Activated CD8-positive, alpha-beta memory T cell treated with anti-CD3 and anti-CD28 coated beads for 4 hours (primary cell): ENCODE data around the gene GDI1.
A peak's percentile ranks its signal among the peaks of the same experiment; 100 is the strongest.

ENCODE experiments used
- DNase-seq, 2 donors: peaks; one replicate each; pipeline ENCODE4 v3.0.0-alpha.2; 2020; ENCODE audit warnings: low read depth in 2 of 2

GDI1 gene

DNA sequence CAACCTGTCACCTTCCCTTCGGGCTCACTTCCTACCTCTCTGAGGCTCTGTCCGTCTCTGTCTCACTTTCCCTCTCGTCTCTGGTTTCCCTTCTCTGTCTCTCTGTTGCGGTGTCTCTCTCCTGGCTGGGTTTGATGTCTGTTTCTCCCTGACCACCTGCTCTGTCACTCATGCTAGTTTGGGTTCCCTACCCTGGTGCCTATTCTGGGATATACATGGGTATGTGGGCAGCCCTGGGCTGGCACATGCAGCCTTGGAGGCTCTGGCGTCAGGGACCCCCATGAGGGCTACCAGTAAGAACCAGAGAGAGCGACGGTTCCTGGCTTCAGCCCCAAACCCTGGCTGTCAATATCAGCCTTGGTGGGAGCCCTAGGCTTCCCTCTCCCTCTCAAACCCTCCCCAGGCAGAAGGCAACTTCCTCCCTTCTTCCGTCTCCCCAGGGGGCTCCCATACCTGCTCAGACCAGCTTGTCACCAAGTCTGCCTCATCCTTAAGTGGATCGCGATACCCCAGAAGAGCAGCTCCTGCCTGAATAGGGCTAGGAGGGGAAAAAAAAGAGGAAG, 28.2 kb upstream of the GDI1 start:
- DNase-seq = no peak

DNA sequence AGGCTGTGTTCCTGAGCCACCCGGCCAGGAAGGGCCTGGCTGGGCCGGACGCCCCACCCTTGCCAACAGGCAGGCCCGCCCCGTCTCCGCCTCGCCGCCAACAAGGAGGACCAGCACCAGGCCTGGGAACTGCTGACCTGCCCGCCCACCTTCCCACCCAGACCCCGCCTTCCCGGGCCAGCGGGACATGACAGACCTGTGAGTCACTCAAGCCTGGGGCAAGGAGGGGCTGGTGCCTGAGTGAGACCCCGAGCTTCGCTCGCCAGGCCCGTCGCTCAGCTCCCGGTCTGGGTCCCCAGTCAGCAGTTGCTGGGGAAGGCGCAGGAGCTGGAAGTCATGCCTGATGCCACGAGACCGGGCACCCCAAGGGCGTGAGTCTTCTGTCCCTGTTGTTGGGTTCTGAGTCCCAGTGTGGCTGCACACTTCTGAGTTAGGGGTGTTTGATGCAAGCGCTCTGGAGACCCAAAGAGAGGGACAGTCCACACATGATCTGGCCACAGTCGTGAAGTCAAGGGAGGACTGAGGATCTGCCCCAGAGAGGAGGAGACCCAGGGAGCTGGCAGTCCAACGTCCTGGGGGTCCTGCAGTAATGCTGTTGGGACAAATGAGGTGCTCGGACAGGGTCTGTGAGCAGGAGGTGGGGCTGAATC, 27.6 kb upstream of the GDI1 start, which contains the start of gene DNASE1L1:
DNASE1L1 (minus strand) TSS at position 33 of the 650 bp plus-strand sequence. CDS start 3,686 bp downstream, outside the sequence.
- no peak for DNase-seq

DNA sequence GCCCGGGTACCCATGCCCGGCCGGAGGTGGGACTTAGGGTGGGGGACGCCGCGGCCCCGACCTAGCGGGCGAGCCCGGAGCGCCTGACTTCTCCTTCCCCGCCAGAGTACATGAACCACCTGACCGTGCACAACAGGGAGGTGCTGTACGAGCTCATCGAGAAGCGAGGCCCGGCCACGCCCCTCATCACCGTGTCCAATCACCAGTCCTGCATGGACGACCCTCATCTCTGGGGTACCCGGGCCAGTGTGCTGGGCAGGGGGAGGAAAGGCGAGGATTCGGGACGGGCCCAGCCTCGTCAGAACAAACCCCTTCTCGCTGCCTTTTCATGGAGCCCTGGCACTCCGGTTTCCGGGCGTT, 25.0 kb upstream of the GDI1 start:
- no peak for DNase-seq

DNA sequence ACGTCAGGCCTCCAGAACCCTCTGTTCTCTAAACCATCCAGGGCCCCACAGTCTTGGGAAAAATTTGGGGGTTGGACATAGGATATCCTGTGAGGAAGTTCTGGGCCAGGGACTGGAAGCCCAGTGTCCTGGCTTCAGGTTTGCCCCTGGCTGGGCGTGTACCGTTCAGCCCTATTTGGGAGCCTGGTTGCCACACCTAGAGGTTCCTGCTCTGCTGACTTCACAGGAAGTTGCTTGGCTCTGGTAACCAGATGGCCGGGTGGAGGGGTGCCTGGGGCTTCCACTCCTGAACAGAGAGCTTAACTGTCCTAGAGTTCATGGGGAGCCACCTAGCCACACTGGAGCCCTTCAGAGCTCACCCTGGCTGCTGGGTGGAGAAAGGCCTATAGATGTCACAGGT, 24.5 kb upstream of the GDI1 start:
- DNase-seq = no peak

DNA sequence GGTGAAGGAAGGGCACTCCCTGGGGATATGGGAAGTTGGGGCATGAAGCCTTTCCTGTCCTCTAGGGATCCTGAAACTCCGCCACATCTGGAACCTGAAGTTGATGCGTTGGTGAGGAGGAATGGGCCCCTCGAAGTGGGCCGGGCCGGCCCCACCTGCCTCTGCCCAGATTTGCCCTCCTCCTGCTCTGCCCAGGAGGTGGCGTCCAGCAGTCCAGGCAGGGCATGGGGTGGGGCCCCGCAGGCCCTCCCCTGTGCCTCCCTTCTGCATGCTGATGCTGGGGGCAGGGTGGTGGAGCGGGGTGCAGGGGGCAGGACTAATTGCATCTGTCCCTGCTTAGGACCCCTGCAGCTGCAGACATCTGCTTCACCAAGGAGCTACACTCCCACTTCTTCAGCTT, 23.8 kb upstream of the GDI1 start:
- DNase-seq = no peak

DNA sequence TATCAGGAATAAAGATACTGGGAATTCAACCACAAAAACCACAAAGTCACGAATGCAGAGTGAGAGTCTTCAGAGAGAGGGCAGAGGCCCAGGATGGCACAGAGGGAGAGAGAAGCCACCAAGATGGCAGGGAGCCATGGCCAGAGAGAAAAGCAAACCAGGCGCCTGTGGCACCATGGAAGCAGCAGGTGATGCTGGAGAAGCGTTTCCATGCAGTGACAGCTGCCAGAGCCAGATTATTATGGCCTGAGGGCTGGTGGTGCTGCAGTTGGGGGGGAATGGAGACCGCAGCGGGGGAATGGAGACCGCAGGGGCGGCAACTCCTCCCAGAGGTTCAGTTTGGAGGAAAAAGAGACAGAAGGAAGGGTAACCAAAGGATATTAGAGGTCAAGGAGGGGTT, 19.8 kb upstream of the GDI1 start:
- no peak for DNase-seq

DNA sequence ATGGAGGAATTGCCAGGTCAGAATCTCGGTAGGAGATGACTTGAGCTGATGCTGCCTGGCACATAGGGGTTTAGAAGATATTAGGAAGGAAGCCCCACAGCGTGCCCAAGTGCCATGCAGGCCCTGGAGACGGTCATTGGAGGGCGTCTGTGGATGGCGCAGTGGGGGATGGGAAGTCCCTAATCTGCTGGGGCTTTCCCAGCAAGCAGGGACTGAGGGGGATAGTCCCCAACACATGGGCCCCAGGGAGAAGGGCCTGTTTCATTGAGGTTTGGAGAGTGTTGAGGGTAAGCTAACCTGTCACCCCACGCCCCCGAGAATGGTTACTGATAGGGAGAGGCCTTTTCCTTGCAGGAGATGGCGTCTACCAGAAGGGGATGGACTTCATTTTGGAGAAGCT, 17.8 kb upstream of the GDI1 start:
- DNase-seq = no peak

DNA sequence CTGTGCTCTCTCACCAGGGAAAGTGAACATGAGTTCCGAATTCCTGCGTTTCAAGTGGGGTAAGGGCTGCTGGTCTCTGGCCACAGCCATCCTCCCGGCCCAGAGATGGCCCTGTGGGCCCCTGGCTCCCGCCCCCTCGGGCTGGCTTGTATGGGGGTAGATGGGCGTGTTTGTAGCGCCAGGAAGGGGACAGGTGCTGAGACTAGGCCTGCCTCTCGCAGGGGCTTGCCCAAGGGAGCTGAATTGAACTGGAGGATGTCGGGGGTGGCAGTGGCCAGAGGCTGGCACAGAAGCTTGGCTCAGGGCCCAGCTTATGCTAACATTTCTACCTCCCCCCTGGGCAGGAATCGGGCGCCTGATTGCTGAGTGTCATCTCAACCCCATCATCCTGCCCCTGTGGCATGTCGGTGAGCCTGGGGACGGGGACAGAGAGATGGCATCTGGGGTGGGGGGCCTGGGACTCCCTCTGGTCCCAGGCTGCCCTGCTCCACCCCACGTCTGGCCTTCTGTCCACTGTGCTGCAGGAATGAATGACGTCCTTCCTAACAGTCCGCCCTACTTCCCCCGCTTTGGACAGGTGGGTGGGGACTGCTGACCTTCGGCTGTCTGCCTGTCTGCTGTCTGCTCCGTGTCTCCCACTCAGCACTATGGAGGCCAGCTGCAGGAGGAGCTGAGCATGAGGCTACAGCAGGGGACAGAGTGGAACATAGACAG, 17.1 kb upstream of the GDI1 start:
- no peak for DNase-seq

DNA sequence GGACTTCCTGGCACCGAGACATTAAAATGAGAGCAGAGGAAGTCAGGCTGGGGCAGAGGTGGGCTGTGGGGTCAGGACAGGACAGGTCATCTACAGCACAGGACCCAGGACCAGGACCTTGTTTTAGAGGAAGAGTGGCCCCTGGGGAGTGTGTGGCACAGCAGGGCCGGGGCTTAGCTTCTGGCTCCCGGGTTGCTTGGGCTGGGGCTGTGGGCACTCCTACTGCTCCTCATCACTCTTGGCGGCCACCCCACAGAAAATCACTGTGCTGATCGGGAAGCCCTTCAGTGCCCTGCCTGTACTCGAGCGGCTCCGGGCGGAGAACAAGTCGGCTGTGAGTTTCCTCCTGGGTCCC, 16.6 kb upstream of the GDI1 start:
- no peak for DNase-seq

DNA sequence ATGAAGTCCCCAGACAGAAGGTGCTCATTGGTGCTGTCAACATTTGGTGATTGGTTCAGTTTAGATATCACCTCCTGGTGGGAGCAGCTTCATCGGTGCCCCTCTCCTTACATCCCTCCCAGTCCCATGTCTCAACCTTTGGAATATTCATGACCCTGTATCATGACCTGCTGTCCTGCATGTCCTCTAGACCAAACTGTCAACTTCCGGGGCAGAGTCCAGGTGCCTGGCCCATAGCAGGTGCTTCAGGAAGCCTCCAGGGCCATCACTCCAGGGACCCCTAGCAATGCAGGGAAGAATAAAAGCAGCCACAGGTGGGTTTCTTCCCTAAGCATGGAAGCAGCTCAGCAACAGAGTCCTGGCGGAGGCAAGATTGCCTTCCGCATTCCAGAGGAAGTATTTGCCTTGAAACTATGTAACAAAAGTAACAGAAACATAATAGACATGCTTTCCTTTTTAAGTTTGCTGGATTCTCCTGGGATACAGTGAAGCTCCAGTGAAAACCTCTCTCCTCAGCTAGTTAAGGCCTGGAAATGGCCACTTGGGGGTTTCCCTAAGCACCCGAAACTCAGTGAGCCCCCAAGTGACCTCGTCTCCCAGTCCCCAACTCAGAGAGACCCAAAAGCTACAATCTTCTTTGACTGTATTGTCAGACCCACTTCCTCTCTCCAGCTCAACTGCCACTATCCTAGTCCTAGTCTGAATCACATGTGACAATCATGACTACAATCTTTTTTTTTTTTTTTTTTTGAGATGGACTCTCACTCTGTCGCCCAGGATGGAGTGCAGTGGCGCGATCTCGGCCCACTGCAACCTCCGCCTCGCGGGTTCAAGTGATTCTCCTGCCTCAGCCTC, 9.8 kb upstream of the GDI1 start:
- no peak for DNase-seq

DNA sequence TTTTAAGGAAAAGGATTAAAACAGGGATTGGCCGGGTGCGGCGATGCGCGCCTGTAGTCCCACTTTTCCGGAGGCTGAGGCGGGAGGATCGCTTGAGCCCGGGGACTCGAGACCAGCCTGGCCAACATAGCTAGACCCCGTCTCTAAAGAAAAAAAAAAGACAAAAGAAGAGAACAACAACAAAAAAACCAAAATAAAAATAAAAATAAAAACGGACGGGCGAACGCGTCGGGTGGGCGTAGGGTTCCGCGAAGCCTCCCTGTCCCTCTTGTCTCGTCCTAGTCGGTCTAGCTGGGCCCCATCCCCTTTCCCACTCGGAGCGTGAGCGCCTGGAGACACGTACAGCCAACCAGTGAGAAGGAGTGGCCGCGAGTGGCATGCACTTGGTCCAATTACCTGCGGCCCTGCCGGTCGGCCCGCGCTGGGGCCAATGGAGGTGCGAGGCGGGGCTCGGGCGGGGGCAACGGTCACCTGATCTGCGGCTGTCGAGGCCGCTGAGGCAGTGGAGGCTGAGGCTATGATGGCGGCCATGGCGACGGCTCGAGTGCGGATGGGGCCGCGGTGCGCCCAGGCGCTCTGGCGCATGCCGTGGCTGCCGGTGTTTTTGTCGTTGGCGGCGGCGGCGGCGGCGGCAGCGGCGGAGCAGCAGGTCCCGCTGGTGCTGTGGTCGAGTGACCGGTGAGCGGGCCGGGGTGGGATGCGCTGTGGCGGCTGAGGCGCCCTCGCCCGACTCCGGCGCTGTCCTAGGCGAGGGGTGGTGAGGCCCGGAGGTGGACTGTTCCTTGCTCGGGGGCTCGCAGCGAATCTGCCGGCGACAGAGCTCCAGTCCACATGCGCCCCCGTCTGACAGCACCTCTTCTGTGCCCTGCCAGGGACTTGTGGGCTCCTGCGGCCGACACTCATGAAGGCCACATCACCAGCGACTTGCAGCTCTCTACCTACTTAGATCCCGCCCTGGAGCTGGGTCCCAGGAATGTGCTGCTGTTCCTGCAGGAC, 8.5 kb upstream of the GDI1 start, which contains the start of gene ATP6AP1:
ATP6AP1 (plus strand) TSS at position 502 of the 996 bp plus-strand sequence; CDS start at position 518, 16 bp downstream.
- DNase-seq = peak; percentile 69 to 72

DNA sequence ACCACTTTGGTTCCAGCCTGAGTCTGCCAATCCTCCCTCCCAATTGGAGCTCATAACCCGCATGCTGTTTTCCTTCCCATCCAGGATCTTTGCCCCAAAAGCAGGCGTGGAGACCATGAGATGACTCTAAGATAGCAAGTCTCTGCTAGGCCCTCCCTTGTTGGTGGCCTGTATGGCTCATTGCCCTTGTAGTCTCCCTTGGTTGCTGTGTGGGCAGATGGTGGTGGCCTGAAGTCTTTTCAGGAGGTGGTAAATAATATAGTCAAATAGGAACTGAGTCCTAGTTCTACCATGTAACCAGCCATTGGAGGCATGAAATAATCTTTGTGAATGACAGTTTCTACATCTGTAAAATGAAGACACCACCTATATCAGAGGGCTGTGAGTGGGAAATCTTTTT, 7.2 kb upstream of the GDI1 start:
- no peak for DNase-seq

DNA sequence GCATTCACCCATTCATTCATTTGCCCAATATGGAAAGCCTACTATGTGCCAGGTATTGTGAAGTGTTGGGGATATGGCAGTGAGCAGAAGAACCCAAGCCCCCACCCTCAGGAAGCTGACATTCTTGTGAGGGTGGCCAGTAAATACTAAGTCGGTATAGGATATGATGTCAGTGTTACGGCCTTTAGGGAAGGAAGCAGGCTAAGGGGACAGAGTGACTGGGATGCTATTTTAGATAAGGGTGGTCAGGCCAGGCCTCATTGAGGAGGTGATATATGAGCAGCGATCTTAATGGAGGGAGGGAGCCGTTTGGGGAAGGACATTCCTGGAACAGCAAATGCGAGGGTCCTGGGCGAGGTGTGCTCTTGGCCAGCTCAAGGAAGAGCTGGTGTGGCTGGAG, 6.5 kb upstream of the GDI1 start:
- DNase-seq = no peak

DNA sequence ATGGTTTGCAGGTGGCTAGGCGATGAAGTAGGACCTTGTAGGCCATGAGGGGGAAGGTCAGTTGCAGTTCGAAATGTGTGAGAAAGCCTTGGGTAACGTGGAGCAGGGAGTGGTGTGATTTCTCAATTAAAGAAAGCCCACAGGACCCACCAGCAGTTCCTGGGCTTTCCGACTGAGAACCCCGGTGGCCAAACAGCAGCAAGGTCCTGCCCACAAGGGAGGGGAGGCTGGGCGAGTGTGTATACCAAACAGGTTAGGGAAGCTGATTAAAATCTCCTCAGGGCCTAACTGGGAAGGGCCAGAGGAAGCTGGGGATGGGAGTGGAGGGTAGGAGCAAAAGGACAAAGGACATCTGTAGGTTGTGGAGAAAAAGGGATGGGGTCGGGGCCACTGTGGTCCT, 6.0 kb upstream of the GDI1 start:
- DNase-seq = no peak

DNA sequence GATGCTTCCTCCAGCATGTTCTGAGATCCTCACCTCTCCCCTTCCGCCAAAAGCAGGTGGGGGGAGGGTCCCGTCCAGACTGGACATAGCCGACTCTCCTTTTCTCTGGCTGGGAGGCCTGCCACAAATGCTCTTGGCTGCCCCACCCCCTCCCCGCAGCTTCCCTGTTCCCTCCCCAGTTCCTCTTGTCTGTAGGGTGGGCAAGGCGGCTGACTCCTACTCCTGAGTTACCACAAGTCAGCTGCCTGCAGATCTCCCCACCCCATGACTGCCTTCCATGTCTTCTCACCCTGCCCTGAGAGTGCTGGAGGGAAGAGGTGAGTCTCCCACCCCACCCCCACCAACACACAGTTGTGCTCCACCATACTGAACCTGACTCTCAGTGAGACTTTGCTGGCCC, 5.6 kb upstream of the GDI1 start:
- no peak for DNase-seq

DNA sequence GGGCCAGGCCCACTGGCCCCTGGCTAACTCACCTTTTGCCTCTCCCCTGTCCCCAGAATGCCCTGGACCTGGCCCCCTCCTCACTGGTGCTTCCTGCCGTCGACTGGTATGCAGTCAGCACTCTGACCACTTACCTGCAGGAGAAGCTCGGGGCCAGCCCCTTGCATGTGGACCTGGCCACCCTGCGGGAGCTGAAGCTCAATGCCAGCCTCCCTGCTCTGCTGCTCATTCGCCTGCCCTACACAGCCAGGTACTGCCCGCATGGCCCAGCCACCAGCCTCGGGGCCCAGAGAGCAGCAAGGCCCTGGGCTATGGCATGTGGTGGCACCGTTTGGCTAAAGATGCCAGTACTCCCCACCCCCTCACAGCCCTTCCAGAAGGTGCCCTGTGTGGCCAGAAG, 4.7 kb upstream of the GDI1 start:
- no peak for DNase-seq

DNA sequence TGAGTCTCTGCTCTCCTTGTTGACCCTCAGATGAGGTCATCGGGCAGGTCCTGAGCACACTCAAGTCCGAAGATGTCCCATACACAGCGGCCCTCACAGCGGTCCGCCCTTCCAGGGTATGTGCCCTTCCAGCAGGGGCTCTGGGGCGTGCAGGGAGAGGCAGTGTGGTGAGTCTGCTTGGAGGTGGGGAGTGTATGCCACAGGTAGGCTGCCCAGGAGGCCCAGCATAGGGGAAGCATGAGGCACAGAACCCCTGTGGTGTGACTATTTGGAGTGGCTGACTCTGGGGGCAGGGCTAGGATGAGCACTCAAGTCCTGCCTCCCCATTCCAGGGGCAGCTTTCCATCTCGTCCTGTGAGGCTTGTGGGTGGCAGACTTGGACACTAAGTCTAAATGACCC, 3.3 kb upstream of the GDI1 start:
- no peak for DNase-seq

DNA sequence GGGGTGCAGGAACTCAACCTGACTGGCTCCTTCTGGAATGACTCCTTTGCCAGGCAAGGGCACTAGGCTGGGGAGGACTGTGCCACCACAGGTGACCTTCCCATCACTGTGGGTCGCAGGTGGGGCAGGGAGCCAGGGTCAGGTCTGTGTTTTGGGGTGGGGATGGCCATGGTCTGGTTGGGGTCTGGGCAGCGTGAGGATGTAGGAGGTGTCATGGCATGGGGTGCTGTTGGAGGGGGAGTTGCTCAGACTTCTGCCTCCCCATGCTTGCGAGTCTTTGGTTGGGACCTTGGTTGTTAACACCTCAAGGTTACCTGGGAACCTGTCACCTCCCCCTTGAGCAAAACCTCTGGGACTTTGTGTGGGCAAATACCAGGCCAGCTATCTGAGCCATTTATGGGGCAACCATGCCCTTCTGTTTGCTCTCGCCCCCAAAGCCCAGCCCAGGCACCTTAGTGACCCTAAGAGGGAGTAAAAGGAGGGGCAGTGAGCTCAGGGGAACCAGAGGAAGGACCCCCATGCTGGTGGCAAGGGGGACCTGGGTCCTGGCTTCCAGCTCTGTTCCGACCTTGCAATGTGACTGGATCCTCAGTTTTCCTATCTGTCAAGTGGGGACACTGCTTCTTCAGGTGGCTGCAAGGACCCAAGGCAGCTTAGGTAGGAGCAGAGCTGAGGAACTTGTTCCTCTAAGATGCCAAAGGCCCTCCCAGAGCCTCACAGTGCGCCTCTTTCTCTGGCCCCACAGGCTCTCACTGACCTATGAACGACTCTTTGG, 2.4 kb upstream of the GDI1 start:
- no peak for DNase-seq

DNA sequence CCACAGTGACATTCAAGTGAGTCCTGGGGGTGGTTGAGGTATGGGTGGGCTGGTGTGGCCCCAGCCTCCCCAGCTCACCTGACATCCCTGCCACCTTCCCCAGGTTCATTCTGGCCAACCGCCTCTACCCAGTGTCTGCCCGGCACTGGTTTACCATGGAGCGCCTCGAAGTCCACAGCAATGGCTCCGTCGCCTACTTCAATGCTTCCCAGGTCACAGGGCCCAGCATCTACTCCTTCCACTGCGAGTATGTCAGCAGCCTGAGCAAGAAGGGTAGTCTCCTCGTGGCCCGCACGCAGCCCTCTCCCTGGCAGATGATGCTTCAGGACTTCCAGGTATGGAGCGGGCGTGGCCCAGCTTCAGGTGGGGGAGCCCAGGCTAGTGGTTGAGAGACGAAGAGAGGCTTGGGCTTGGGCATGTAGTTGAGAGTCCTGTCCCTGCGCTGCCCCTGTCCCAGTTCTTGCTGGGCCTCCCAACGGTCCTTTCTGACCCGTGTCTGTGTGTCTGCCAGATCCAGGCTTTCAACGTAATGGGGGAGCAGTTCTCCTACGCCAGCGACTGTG, 1.7 kb upstream of the GDI1 start:
- DNase-seq = no peak

DNA sequence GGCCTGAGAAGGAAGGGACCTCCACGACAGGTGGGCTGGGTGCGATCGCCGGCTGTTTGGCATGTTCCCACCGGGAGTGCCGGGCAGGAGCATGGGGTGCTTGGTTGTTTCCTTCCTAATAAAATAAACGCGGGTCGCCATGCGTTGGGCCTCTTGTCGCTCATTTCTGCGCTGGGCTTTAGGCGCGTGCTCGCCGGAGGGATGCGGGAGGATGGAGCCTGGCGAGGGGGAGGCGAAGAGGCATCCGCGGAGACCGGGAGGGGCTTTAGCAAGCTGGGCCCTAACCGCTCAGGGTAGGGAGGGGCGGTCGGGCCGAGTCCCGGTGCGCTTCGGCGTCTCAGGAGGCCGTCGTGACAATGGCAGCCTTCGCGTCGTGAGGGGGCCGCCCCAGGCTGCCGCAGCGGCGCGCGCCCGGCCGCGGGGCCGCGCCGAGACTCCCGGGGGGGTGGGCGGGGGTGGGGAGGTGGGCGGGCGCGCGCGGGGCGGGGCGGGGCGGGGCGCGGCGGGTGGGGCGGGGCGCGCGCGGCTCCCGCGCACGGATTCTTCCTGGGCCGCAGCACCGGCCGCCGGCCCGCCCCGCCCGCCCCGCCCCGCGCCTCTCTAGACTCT, 476 bp upstream of the GDI1 start:
- peak in 1 of 2 donors; percentile 25 for DNase-seq
